Body of pancreas (tissue), 4 donors: ENCODE data around the gene UBA5.

Source experiments
- CTCF ChIP-seq, 7 experiments: fragments of 450-650 bp in 4 of 7; fragments of 200-600 bp in 3 of 7; sonication (generic) in 3 of 7; IDR thresholded peaks; one replicate each; pipeline ENCODE4 v1.5.1; 2016 to 2019; ENCODE audit warnings: antibody characterized with exemption in 7 of 7
- POLR2A ChIP-seq, 3 donors: fragments of 450-650 bp; IDR thresholded peaks; one replicate each; pipeline ENCODE4 v1.6.1; 2016; ENCODE audit warnings: antibody characterized with exemption in 3 of 3, mild to moderate bottlenecking in 2 of 3

- TF ChIP-seq CTCF (IDR thresholded peaks at IDR 0.05): no peak
- no peak for TF ChIP-seq POLR2A (IDR thresholded peaks at IDR 0.05)
Measured at GRCh38 chr3:132622761-132623160, 37.4 kb upstream of the UBA5 start.
